Measurements from ENCODE around the gene BTG2. TPM values are rescaled to one million over a fixed set of nuclear protein-coding genes. Genes with fewer than 3 reads are reported as not detected.

The BTG2 gene
- total RNA-seq, 1 donor from 2014 or later: 33.7 TPM

GRCh38 chr1:203346060-203346768 lies 40.9 kb downstream of the BTG2 start:
- H3K27ac Mint-ChIP-seq (ENCODE audit: unreplicated experiment): no peak overlapping the region

GRCh38 chr1:203346769-203347102 lies 41.4 kb downstream of the BTG2 start:
- Mint-ChIP-seq H3K36me3 (ENCODE audit: unreplicated experiment) (no peaks in the 10 kb centered on the region), H3K27me3 (ENCODE audit: unreplicated experiment) (peaks cover 75% of the 10 kb centered on the region), H3K4me1 (ENCODE audit: unreplicated experiment) (peaks cover 14% of the 10 kb centered on the region), H3K27ac (ENCODE audit: unreplicated experiment) (no peak overlapping the region), H3K4me3 (ENCODE audit: unreplicated experiment) (no peak overlapping the region), H3K9me3 (ENCODE audit: unreplicated experiment) (no peaks in the 10 kb centered on the region)
- no peak for DNase-seq (ENCODE audit: extremely low spot score, unreplicated experiment)
- no peak for TF ChIP-seq CTCF (IDR thresholded peaks at IDR 0.05)

More at GRCh38 chr1:203346060-203346768, 40.9 kb downstream of the BTG2 start:
- Mint-ChIP-seq H3K36me3 (ENCODE audit: unreplicated experiment) (no peaks in the 10 kb centered on the region), H3K9me3 (ENCODE audit: unreplicated experiment) (no peaks in the 10 kb centered on the region), H3K27me3 (ENCODE audit: unreplicated experiment) (peaks cover 73% of the 10 kb centered on the region), H3K4me1 (ENCODE audit: unreplicated experiment) (peaks cover 14% of the 10 kb centered on the region), H3K4me3 (ENCODE audit: unreplicated experiment) (no peak overlapping the region)
- peak; percentile 34 for TF ChIP-seq CTCF (IDR thresholded peaks at IDR 0.05)
- no peak for DNase-seq (ENCODE audit: extremely low spot score, unreplicated experiment)

- no peak for TF ChIP-seq CTCF (IDR thresholded peaks at IDR 0.05)
- DNase-seq (ENCODE audit: extremely low spot score, unreplicated experiment): no peak
- H3K27me3 Mint-ChIP-seq (ENCODE audit: unreplicated experiment): peaks cover 68% of the 10 kb centered on the region
- peaks cover 14% of the 10 kb centered on the region for H3K4me1 Mint-ChIP-seq (ENCODE audit: unreplicated experiment)
- H3K4me3 Mint-ChIP-seq (ENCODE audit: unreplicated experiment): no peak overlapping the region
- no peaks in the 10 kb centered on the region for H3K36me3 Mint-ChIP-seq (ENCODE audit: unreplicated experiment)
- H3K27ac Mint-ChIP-seq (ENCODE audit: unreplicated experiment): no peak overlapping the region
- no peaks in the 10 kb centered on the region for H3K9me3 Mint-ChIP-seq (ENCODE audit: unreplicated experiment)
These were observed 43.8 kb downstream of the BTG2 start for GRCh38 chr1:203349166-203349565.

- no peak overlapping the region for H3K27ac Mint-ChIP-seq (ENCODE audit: unreplicated experiment)
- no peak for DNase-seq (ENCODE audit: extremely low spot score, unreplicated experiment)
- no peak overlapping the region for H3K4me3 Mint-ChIP-seq (ENCODE audit: unreplicated experiment)
- H3K9me3 Mint-ChIP-seq (ENCODE audit: unreplicated experiment): no peaks in the 10 kb centered on the region
- peaks cover 14% of the 10 kb centered on the region for H3K4me1 Mint-ChIP-seq (ENCODE audit: unreplicated experiment)
- peaks cover 62% of the 10 kb centered on the region for H3K27me3 Mint-ChIP-seq (ENCODE audit: unreplicated experiment)
- no peak for TF ChIP-seq CTCF (IDR thresholded peaks at IDR 0.05)
- no peaks in the 10 kb centered on the region for H3K36me3 Mint-ChIP-seq (ENCODE audit: unreplicated experiment)
These were observed 44.6 kb downstream of the BTG2 start for GRCh38 chr1:203349773-203350524.

GRCh38 chr1:203351037-203351625 lies 45.8 kb downstream of the BTG2 start, which contains the start of gene FMOD:
TSS of gene FMOD (minus strand) at chr1:203351122. CDS start at chr1:203348270, 2,852 bp downstream.
- no peak for DNase-seq (ENCODE audit: extremely low spot score, unreplicated experiment)
- TF ChIP-seq CTCF (IDR thresholded peaks at IDR 0.05): no peak
- Mint-ChIP-seq H3K4me1 (ENCODE audit: unreplicated experiment) (peaks cover 9% of the 10 kb centered on the region), H3K27me3 (ENCODE audit: unreplicated experiment) (peaks cover 59% of the 10 kb centered on the region), H3K9me3 (ENCODE audit: unreplicated experiment) (no peaks in the 10 kb centered on the region), H3K36me3 (ENCODE audit: unreplicated experiment) (no peaks in the 10 kb centered on the region), H3K27ac (ENCODE audit: unreplicated experiment) (no peak within 1 kb of the TSS), H3K4me3 (ENCODE audit: unreplicated experiment) (no peak within 1 kb of the TSS)
